ENCODE data around the gene GNPTG.

The GNPTG gene

DNA sequence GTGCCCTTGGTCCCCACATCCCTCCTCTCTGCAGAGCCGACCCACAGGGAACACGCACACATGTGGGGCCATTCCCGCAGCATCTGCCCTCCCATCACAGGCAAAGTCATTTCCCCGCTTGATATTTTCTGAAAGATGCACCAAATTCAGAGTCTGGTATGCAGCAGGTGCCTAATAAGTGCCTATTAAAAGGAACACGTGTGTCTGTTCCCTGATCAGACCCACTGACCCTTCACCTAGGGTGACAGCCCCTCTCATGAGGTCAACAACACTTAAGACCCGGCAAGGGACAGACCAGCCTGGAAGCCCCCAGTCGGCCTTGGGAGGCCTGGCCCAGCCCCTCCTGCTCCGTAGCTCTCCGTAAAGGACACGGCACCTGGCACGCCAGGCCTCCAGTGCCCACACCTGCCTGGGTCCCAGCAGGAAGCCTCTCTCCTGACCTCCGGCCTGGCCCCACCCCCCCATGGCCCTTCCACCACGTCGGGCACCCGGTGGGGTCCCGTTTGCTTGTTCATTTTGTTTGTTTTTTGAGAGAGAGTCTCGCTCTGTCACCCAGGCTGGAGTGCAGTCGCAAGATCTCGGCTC is 42.7 kb downstream of the GNPTG start:
- DNase-seq (ENCODE audit: low read depth), result no peak

GRCh38 chr16:1395444-1396031 is 43.8 kb downstream of the GNPTG start:
- no peak for DNase-seq (ENCODE audit: low read depth)

DNA sequence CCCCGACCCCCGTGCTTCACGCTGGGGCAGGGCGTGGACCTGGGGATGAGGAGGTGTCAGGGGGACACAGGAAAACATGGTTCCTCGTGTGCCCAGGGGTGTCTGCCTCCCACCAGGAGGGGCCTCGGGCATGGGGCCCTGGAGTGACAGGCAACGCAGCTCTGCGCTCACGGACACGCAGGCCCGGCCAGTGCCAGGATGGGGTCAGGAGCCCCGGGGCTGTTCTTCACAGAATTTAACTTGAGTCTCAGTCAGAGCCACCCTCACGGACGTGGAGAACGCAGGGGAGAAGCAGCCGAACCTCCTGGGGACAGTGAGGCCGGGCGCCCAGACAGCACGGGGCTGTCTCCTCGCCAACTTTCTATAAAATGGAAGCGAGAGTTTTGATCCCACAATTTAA is 46.0 kb downstream of the GNPTG start:
- DNase-seq (ENCODE audit: low read depth), result no peak

- DNase-seq (ENCODE audit: low read depth), result no peak
These were observed 46.6 kb downstream of the GNPTG start for GRCh38 chr16:1398351-1398750.

DNA sequence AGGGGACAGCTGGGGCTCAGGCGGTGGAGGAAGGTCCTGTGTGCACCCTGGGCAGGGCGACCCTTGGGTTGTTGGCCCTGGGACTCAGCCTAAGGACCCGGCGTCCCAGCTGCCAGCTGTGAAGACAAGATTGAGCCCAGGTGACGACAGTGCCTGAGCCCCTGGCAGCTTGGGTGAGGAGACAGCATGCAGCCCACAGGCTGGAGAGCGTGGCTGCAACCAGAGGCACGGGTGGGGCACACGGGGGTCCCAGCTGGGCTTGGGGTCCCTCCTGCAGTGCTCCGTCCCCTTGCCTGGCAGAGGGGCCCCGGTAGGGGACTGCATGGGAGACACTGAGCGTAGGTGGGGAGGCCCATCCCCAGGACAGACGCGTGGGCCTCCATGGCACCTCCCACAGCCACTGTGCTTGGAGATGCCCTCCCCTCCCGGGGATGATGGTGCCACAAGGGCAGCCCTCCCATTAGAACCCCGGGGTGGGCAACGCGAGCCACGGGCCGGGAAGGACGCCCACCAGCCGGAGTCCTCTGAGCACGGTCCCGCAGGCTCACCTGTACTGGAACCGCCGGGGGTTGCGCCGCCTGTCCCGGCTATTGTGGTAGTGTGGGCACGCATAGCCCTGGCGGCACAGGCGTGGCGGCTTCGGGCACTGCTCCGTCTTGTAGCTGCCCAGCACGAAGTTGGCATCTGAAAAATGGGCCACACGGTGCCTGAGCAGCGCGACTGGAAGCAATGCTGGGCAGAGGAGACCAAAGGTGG is 47.3 kb downstream of the GNPTG start:
- no peak for DNase-seq (ENCODE audit: low read depth)

DNA sequence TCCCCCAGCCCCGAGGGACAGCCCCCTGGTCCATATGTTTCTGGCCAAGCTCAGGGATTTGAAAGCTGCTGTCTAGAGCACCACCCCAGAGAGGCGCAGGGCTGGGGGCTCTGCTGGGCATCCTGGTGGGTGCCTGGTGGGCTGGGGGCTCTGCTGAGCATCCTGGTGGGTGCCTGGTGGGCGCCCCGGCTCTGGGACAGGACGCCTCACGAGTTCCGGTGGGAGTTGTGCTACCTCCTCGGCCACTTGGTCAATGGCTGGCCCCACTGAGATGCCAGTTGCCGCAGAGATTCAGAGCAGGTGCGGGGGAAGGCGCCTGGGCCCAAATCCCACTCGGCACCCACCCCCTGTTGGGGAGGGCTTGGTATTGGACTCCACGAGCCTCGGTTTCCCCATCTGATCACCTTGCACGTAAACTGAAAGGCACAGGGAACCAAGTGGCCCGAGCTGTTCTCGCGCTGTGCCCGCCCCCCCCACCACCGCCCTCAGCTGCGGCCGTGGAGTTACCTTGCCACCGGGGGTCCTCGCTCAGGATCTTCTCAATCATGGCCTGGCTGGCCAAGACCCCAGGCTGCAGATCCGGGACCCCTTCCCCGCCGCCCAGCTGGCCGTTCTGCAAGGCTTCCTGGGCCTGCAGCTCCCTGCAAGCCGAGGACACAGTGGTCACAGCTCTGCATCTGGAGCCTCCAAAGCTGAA is 49.5 kb downstream of the GNPTG start:
- no peak for DNase-seq (ENCODE audit: low read depth)

- no peak for DNase-seq (ENCODE audit: low read depth)
These were observed 50.0 kb downstream of the GNPTG start for GRCh38 chr16:1401758-1402154.

DNA sequence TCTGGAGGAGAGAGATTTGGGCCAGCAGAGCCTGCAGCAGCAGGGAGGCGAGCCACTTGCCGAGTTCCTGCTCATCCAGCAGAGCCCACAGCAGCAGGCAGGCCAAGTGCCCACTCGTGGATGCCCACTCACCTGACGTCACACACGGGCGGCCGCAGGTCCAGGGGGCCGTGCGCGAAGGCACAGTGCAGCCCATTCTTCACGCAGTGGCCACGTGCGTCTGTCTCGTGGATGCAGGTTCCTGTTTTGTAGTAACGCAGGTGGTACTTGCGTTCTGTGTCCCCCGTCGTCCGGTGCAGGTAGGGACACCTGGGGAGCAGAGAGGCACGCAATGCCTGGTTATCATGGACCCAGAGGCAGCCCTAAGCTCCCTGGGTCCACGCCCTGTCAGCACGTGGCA is 51.3 kb downstream of the GNPTG start:
- DNase-seq (ENCODE audit: low read depth), result no peak

DNA sequence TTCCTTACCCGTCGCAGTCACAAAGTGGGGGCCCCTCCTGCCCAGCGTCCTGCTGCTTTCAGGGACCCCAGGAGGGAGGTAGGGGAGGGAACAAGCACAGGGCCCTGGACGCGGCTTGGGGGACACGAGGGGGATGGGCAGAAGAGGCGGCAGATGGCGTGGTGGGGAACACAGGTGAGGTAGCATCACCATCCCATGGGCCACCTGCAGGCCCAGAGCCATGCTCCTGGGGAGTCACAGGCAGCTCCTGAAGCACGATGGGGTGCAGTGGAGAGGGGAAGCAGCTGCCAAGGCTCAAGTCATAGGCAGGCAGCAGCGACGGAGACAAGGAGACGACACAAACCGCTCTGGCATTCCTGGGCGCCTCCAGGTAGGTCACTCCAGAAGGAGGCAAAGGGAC is 52.0 kb downstream of the GNPTG start:
- DNase-seq (ENCODE audit: low read depth), result no peak

DNA sequence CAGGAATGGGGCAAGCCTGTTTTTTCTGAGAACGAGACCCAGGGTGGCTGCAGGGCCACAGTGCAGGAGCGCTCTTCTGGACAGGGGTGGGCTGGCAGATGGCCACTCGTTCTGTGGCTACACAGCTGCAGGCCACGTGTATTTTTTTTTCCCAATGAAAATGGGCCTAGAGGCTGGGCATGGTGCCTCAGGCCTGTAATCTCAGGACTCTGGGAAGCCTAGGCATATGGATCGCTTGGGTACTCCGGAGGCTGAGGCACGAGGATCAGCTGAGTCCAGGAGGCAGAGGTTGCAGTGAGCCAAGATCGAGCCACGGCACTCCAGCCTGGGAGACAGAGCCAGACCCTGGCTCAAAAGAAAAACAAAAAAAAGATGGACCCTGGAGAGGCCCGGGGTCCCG is 56.0 kb downstream of the GNPTG start:
- no peak for DNase-seq (ENCODE audit: low read depth)

GRCh38 chr16:1408171-1408837 is 56.6 kb downstream of the GNPTG start:
- DNase-seq (ENCODE audit: low read depth), result peak; percentile 94

DNA sequence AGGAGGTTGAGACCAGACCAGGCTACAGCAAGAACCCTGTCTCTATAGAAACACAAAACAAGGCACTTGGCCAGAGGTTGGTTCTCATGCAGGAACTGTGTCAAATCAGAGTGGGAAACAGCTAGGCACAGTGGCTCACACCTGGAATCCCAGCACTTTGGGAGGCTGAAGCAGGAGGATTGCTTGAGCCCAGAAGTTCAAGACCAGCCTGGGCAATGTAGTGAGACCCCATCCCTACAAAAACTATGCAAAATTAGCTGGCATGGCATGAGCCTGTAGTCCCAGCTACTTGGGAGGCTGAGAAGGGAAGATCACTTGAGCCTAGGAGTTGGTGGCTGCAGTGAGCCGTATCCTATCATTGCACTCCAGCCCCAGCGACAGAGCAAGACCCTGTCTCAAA is 61.1 kb downstream of the GNPTG start:
- no peak for DNase-seq (ENCODE audit: low read depth)
